Measurements from ENCODE around the gene DENND5A.
"Not testable (repeated sequence)": the region's sequence is repeated elsewhere in the genome, so short reads cannot be mapped to it uniquely, and the experiment has no call there.

Gene DENND5A

DNA sequence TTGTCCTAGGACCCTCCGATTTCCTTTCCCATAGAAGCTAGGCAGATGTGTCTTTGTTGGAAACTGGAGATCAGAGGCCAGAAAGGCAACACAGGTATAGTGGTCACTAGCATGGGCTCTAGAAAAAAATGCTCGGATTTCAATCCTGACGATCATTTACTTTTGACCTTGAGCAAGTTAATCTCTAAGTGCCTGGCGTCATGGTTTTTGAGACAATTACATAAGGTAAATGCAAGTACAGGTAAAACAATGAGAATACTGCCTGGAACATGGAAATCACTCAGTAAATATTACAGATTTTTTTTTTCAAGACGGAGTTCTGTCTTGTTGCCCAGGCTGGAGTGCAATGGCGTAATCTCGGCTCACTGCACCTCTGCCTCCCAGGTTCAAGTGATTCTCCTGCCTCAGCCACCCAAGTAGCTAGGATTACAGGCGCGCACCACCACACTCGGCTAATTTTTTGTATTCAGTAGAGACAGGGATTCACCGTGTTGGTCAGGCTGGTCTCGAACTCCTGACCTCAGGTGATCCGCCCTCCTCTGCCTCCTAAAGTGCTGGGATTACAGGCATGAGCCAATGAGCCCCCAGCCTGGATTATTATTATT, 1.1 kb upstream of the DENND5A start:
- intact Hi-C loops (cut with DNase I): no loop called here
- no peak for DNase-seq

DNA sequence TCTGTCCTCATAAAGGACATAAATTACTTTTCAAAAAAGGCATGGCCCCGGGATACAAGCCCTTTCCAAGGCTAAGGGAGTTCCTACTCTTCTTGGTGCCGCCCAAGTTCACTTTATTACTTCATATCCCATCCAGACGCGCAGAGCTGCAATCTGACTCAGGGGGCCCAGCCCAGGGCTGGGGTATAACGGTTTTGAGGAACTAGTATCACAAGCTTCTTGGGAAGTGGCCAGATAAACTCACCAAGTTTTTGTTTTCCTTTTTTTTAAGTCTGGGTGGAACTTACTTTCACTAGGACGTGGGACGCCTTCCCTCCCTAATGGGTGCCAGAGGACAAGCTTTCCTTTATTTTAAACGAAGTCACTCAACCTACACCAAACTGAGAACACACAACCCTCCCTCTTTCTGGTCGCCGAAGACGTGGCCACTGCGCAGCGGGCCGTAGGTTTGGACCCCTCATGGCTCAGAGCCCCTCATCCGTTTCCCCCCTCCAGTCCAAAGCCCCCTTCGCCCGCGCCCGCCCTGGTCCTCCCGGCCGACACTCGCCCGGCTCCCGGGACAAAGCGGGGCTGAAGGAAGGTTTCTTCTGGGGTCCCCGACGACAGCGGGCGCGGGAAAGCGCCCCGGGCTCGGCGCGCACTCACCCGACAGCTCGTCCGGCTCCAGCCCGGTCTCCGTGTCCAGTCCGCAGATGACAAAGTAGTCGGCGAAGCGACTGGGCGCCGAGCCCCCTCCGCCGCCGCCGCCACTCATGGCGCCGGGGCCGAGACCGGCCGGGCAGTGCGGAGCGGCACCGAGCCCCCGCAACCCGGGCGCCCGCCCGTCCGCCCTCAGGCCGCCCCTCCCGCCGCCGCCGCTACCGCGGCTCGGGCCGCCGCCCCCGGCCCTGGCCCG, 587 bp downstream of the DENND5A start:
- intact Hi-C loops (cut with DNase I): loop anchor here (2.0 to 5.0 kb wide), 4 partner anchors 37 to 97 kb away; partner anchors contain the start of gene TMEM41B
- peak in 7 of 10 donors; percentile 21 to 88 (median 28) for DNase-seq

DNA sequence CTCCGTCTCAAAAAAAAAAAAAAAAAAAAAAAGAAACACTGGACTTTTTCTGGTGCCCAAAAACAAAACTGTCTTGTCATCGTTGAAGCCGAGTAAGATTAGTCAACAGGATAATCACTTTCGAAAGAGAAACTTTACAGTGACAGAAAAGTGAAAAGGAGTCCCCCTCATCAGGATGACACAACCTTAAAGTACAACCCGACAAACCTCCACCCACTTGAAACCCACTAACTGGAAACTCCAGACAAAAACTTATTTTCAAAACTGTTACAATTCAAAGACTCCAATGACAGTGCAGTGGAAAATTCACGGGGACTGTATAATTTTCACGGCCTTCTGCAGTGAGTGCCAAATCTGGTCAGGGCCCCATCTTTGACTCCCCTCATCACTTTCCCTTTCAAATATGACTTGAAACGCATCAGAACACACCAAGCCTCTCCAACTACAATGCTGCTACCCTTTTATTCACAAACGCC, 1.3 kb downstream of the DENND5A start:
- intact Hi-C loops (cut with DNase I): loop anchor here (2.0 to 5.0 kb wide), 4 partner anchors 37 to 97 kb away; partner anchors contain the start of gene TMEM41B
- no peak for DNase-seq

DNA sequence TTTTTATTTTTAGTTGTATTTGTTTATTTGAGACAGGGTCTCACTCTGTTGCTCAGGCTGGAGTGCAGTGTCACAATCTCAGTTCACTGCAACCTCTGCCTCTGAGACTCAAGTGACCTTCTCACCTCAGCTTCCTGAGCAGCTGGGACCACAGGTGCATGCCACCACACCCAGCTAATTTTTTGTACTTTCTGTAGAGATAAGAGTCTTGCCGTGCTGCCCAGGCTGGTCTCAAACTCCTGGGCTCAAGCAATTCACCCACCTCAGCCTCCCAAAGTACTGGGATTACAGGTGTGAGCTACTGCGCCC, 4.4 kb downstream of the DENND5A start:
- DNase-seq: not testable (repeated sequence)
- intact Hi-C loops (cut with DNase I): loop anchor here (5.0 kb wide), 2 partner anchors 33 to 93 kb away; no protein-coding TSS in a partner anchor

DNA sequence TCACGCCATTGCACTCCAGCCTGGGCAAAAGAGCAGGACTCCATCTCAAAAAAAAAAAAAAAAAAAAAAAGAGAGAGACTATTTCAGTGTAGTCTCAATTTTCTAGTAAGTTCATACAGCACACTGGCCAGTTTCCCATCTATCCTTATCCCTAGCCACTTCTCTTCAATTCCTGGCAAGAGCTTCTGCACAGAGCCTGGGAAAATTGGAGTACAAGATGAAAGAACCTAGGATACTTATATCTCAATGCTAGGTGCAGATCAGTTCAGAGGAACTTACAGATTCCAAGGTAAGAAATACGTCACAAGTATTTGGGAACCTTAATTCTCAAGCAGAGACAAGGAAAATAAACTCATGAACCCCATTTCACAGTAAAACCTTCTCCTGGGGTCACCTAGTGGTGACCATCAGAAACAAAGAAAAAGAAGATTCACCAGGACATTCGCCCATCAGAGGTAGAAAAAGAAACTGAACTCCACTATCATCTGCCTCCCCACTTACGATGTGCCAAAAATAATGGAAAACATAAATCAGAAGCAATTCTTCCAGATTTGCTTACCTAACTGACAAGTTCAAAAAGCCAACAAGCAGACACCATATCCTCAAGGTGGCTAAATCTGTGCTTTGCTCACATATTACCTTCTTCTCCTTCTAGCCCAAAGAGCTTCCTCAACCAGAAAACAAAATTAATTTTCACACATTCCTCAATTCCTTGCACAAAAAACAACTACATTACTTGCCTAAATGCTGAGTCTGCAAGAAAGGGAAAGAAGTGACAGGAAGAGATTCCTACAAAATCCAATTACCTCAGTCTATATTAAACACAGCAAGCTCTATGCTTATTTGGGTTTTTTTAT, 4.9 kb downstream of the DENND5A start:
- intact Hi-C loops (cut with DNase I): loop anchor here (5.0 kb wide), 2 partner anchors 33 to 93 kb away; no protein-coding TSS in a partner anchor

DNA sequence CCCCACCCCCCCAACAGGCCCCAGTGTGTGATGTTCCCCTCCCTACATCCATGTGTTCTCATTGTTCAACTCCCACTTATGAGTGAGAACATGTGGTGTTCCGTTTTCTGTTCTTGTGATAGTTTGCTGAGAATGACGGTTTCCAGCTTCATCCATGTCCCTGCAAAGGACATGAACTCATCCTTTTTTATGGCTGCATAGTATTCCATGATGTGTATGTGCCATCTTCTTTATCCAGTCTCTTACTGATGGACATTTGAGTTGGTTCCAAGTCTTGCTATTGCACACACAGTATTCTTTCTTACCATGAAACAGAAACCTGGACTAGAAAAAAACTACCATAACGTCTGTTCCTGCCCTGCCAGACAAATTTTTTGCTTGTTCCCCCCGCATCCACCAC, 6.9 kb downstream of the DENND5A start:
- intact Hi-C loops (cut with DNase I); DNase-seq: not testable (repeated sequence)

More for the DNA sequence above, 4.9 kb downstream of the DENND5A start:
- DNase-seq: no peak

DNA sequence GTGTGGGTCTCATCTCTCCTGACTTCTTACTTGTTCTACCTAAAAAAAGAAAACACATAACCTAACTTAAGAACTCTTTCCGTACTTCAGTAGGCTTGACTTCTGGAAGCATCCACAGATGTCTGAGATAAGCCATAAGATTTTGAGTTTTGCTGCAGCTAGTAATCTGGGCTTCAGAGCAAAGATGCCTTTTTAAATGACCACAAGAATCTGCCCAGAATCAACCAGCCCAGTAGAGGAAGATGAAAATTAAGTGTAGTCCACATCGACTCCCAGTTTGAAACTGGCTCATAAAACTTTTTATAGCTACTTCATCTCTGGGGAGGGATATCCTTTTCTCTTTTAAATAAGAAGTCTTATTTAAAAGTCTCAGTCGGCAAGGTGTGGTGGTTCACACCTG, 10.7 kb downstream of the DENND5A start:
- intact Hi-C loops (cut with DNase I): no loop called here
- no peak for DNase-seq

DNA sequence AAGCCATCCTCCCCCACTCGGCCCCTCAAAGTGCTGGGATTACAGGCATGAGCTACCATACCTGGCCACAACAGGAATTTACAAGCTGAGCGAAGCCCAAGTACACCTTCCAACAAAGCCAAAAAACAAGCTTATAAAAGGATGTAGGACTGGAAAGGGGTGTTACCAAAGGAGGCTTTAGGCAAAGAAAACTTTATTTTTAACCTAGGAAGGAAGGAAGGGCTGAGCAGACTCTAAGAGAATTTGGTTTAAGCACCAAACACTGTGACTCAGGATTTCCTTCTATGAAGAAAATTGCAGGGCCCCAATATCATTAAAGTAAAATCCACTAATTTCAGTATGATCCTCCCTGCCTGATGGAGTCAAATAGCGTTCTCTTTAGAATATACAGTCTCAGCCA, 12.1 kb downstream of the DENND5A start:
- DNase-seq: no peak
- intact Hi-C loops (cut with DNase I): no loop called here

DNA sequence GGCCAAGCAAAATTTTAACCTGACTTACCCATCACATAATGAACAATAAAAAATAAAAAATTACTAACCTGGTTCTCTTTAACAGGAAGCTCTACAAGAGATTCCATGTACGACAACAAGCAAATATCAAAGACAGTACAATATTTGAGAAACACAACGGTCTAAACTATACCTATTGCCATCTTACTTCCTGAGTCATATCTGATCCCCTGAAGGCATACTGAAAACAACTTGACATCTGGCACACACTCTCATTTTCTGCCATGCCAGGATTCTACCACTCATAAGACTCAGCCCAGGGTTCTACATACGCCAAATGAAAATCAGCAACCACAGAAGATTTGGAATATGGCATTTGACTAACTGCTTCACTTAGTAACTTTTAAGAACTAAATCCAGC, 13.8 kb downstream of the DENND5A start:
- no peak for DNase-seq
- intact Hi-C loops (cut with DNase I): no loop called here

DNA sequence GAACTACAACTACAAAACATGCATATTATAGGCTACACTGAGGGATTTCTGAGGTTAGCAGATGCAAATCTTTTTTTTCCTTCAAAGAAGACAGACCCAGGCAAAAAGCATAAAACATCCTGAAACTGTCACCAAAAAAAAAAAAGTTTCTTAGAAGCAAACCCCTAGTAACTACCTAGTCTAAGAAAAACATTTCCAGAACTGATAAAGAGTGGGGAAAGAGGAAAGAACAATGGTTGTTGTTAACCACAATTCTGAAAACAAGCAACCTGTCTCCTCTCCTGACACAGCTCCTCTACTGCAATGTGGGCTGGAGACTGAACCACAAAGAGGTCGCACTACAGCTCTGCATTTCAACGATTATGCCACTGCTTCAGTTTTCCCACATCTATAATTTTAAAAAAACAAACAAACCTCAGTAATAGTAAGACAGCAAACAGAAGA, 15.0 kb downstream of the DENND5A start:
- intact Hi-C loops (cut with DNase I): no loop called here
- DNase-seq: no peak

DNA sequence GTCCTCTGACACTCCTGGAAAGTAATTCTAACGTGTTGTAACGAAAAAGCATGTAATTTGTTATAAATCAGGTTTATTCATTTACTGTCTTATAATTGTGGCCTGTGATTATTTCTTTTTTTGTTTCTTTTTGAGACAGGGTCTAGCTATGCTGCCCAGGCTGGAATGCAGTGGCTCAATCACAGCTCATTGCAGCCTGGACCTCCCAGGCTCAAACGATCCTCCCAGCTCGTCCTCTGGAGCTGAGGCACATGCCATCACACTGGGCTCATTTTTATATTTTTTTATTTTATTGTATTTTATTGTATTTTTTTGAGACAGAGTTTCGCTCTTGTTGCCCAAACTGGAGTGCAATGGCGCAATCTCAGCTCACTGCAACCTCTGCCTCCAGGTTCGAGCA, 15.9 kb downstream of the DENND5A start:
- intact Hi-C loops (cut with DNase I): no loop called here
- no peak for DNase-seq

DNA sequence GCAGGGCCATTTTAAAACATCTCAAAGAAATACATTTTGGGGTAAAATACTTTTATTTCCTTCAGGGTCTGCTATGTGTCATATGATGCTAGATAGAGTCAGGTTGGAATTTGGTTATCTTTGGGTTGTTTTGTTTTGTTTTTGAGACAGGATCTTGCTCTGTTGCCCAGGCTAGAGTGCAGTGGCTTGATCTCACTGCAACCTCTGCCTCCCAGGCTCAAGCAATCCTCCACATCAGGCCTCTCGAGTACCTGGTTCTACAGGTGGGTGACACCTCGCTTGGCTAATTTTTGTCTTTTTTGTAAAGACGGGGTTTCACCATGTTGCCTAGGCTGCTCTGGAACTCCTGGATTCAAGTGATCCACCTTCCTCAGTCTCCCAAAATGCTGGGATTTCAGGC, 17.3 kb downstream of the DENND5A start:
- DNase-seq: no peak
- intact Hi-C loops (cut with DNase I): no loop called here

DNA sequence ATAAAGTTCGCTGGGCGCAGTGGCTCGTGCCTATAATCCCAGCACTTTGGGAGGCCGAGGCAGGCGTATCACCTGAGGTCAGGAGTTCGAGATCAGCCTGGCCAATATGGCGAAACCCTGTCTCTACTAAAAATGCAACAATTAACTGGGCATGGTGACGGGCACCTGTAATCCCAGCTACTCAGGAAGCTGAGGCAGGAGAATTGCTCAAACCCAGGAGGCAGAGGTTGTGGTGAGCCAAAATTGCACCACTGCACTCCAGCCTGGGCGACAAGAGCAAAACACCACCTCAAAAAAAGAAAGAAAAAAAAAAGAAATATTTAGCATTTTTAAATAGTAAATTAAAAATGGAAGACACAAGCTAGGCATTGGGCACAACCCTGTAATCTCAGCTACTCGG, 28.9 kb downstream of the DENND5A start:
- intact Hi-C loops (cut with DNase I); DNase-seq: not testable (repeated sequence)

DNA sequence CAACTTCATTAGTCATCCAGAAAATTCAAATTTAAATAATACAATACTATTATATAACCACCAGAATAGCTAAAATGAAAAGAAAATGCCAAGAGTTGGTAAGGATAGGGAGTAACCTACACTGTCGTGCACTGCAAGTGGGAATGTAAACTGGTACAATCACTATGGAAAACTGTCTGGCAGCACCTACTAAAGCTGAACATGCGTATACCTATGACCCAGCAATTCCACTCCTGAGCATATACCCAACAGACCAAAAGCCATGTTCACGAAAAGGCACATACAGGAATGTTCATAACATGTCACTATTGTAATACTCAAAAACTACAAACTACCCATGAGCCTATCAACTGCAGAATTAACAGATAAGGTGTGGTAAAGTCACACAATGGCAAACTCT, 32.7 kb downstream of the DENND5A start:
- no peak for DNase-seq
- intact Hi-C loops (cut with DNase I): no loop called here

DNA sequence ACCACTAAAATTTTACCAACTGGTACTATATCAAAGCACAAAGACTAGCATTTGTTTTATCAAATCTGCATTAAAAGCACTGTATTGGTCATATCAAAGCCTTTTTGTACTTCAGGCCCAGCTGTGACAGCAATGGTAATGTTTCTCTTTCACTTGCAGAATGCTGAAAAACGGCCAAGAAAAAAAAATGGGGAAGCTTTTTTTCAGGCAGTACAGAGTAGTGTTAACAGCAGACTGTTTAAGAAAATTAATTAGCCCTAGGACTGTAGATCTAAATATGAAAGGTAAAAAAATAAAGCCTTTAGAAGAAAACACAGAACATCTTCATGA, 33.3 kb downstream of the DENND5A start:
- no peak for DNase-seq

DNA sequence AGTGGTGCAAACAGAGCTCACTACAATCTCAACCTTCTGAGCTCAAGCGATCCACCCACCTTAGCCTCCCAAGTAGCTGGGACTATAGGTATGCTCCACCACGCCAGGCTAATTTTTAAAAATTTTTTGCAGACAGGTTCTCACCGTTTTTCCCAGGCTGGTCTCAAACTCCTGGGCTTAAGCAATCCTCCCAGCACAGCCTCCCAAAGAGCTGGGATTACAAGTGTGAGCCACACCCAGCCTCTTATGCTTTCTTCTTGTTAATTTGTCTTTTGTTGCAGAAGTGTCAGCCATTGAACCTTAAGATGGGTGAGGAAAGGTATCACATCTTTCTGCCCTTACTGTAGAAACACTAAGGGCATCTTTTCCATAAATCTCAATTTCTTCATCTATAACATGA, 34.9 kb downstream of the DENND5A start:
- intact Hi-C loops (cut with DNase I): no loop called here
- DNase-seq: no peak

More for the DNA sequence above, 33.3 kb downstream of the DENND5A start:
- intact Hi-C loops (cut with DNase I): no loop called here

DNA sequence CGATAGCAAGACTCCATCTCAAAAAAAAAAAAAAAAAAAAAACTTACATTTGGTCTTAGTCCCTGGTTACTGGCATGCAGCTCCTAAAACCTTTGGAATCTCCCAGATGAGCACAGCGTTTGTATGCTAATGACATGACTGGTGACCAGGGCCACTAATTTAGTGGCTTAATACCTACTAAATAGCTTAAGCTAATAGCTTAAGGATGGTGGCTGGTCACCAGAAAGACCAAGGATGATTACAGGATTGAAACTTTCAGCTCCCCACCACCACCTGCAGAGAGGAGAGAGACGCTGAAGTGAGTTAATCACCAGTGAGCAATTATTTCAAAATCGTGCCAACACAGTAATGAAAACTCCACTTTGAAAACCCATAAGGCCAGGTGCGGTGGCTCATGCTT, 37.1 kb downstream of the DENND5A start:
- DNase-seq: no peak
- intact Hi-C loops (cut with DNase I): loop anchor here (5.0 kb wide), 1 partner anchor 34 kb away; no protein-coding TSS in a partner anchor

DNA sequence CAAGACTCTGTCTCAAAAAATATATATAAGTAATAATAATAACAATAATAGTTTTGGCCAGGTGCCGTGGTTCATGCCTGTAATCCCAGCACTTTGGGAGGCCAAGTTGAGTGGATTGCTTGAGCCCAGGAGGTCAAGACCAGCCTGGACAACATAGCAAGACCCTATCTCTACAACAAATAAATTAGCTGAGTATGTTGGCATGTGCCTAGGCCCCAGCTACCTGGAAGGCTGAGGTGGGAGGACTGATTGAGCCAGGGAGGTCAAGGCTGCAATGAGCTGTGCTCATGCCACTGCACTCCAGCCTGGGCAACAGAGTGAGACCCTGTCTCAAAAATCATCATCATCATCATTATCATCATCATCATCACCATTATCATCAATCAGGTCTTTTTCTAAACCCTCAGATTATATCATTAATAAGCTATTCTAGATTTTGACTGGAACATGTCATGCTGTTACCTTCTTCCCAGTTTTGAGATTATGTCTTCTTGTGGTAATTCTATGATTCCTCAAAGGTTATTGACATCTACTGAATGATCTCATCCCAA, 39.3 kb downstream of the DENND5A start:
- DNase-seq: no peak
- intact Hi-C loops (cut with DNase I): loop anchor here (5.0 kb wide), 1 partner anchor 36 kb away; no protein-coding TSS in a partner anchor

DNA sequence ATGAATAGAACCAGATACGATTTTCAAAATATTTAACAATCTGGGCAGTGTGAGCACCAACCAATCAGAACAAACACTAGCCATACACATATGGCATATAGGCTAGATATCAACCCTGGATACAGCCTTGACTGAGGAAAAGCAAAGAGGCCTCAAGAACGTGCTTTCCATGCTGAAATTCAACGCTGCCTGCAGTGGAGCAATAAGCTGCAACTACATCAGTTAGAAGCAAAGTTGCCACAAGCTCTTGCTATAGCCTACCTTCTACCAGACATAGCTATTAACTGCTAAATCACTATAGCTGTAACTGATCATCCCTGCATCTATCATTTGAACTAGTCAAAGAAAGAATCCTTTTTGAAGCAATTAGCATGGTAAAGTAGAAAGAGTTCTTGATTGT, 42.5 kb downstream of the DENND5A start:
- intact Hi-C loops (cut with DNase I): no loop called here
- DNase-seq: no peak

DNA sequence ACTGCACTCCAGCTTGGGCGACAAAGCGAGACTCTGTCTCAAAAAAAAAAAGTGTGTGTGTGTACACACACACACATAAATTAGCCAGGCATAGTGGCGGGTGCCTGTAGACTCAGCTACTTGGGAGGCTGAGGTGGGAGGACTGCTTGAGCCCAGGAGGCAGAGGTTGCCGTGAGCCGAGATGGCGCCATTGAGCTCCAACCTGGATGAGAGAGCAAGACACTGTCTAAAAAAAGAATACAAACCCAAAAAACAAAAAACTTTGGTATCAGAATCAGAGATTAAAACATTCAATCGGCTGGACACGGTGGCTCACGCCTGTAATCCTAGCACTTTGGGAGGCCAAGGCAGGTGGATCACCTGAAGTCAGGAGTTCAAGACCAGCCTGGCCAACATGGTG, 44.3 kb downstream of the DENND5A start:
- intact Hi-C loops (cut with DNase I); DNase-seq: not testable (repeated sequence)

Measured in posterior cingulate gyrus (tissue), 11 donors.